Activated CD8-positive, alpha-beta memory T cell treated with anti-CD3 and anti-CD28 coated beads for 48 hours (primary cell): ENCODE measurements around the gene TRPM4.
"Not testable (repeated sequence)": the region's sequence is repeated elsewhere in the genome, so short reads cannot be mapped to it uniquely, and the experiment has no call there.

Source experiments
- DNase-seq, 3 experiments: peaks; one replicate each; pipeline ENCODE4 v3.0.0-alpha.2; 2020; ENCODE audit warnings: low read depth in 2 of 3, low spot score in 2 of 3

Gene TRPM4

DNA sequence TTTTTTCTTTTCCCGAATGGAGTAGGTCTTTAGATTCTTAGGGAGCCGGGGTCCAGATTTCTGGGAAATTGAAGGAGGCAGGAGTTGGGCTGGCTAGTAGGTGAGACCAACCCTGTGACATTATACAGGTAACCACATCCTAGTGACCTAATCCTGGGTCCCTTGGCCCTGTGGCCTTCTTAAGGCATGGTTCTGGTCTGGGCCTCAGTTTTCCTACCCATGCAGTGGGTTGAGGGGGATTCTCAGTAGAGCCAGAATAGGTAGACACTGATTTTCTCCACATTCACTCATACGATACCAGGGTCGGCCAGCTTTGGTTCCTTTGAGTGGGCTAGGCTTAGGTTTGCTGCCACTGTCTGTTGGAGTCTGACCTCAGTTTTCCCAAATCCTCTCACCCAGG, 31.0 kb upstream of the TRPM4 start:
- no peak for DNase-seq

DNA sequence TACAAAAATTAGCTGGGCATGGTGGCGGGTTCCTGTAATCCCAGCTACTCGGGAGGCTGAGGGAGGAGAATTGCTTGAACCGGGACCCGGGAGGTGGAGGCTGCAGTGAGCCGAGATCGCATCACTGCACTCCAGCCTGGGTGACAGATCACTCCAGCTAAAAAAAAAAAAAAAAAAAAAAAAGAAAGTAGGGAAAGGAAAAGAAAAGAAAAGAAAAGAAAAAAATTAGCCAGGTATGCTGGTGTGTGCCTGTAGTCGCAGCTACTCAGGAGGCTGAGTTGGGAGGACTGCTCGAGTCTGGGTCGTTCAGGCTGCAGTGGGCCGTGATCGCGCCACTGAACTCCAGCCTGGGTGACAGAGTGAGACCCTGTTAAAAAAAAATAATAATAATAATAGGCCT, 30.4 kb upstream of the TRPM4 start:
- not testable (repeated sequence) for DNase-seq

DNA sequence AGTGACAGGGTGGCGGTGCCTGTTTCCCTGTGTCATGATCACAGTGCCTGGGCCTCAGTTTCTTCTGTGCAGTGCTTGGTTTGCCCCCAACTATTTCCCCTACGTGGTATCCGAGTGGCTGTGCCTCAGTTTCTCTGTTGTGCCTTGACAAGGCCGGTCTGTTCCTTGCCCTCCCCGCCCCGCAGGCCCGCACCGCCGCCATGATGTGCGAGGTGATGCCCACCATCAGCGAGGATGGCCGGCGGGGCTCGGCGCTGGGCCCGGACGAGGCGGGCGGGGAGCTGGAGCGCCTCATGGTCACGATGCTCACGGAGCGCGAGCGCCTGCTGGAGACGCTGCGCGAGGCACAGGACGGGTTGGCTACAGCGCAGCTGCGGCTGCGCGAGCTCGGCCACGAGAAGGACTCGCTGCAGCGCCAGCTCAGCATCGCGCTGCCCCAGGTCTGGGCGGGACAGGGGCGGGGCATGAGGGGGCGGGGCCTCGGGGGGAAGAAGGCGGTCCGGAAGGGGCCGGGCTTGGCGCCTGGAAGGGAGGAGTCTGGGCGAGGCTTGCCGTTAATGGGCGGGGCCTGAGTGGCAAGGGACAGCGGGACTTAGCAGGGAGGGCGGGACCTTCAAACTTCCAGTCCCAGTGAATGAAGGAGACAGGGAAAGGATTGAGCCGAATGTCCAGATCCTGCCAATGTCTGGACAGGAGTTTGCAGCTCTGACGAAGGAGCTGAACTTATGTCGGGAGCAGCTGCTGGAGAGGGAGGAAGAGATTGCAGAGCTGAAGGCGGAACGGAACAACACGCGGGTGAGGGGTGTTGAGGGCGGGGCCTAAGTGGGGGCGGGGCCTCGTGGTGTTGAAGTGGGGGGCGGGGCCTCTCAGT, 29.7 kb upstream of the TRPM4 start:
- DNase-seq: peak; percentile 89 to 93 (median 90)

DNA sequence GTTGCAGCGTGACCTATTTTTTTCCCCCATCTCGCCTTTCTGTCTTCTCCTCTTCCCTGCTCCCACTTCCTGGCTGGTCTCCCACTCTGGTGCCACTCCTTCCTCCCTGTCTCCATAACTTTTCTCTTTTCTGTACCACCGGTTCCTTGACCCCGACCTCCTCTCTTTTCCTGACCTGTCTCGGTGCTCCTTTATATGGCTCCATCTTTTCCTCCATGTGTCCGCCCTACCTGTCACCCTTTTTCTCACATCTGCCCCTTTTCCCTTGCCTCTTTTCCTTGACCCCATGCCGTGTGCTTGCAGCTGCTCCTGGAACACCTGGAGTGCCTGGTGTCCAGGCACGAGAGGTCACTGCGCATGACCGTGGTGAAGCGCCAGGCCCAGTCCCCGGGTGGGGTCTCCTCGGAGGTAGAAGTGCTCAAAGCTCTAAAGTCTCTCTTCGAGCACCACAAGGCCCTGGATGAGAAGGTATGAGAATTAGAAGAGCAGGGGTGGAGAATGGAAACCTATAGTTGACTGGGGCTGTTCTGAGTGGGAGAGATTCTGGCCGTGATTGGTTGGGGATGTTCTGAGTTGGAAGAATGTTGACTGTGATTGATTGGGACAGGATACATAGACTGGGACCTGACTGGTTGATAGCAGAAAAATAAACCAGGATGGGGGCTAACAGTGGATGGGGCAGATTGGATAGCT, 28.9 kb upstream of the TRPM4 start:
- DNase-seq: no peak

DNA sequence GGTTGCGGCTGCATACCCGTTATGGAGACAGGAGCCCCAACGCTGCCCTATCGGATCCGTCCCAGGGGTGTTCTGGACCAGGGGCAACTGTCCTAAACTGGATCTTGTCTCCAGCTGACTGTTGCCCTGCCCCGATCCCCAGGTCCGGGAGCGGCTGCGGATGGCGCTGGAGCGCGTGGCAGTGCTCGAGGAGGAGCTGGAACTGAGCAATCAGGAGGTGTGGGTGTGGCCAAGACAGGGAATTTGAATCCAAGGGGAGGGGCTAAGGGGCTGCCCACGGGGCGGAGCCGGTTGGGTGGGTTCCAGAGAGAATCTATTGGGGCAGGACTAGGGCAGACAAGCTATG, 28.4 kb upstream of the TRPM4 start:
- DNase-seq: no peak

DNA sequence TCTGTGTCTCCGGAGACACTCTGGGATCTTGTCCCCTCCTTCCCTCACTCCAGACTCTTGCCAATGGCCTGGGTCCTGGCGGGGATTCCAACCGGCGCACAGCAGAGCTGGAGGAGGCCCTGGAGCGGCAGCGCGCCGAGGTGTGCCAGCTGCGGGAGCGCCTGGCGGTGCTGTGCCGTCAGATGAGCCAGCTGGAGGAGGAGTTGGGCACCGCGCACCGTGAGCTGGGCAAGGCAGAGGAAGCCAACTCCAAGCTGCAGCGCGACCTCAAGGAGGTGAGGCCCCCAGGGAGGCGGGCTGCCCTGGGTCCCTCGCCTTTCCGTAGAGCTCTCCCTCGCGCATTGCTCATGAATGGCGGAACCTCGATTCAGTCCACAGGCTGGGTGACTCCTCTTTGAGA, 27.3 kb upstream of the TRPM4 start:
- no peak for DNase-seq

DNA sequence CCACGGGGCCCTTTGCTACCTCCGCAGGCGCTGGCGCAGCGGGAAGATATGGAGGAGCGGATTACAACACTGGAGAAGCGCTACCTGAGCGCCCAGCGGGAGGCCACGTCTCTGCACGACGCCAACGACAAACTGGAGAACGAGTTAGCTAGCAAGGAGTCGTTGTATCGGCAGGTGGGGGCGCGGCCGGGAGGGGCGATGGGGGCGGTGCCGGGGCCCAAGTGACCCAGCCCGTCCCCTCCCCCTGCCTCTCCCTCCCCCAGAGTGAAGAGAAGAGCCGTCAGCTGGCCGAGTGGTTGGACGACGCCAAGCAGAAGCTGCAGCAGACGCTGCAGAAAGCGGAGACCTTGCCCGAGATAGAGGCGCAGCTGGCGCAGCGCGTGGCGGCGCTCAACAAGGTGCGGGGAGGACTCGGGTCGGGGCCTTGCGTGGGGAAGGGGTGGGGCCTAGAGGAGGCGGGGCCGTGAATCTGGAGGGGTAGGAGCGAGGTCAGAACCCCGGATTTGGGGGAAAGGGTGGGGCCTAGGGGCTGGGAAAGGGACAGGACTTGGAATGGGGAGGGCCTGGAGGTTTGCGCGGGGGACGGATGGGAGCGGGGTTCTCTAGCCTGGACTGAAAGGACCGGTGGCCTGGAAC, 24.5 kb upstream of the TRPM4 start:
- no peak for DNase-seq

DNA sequence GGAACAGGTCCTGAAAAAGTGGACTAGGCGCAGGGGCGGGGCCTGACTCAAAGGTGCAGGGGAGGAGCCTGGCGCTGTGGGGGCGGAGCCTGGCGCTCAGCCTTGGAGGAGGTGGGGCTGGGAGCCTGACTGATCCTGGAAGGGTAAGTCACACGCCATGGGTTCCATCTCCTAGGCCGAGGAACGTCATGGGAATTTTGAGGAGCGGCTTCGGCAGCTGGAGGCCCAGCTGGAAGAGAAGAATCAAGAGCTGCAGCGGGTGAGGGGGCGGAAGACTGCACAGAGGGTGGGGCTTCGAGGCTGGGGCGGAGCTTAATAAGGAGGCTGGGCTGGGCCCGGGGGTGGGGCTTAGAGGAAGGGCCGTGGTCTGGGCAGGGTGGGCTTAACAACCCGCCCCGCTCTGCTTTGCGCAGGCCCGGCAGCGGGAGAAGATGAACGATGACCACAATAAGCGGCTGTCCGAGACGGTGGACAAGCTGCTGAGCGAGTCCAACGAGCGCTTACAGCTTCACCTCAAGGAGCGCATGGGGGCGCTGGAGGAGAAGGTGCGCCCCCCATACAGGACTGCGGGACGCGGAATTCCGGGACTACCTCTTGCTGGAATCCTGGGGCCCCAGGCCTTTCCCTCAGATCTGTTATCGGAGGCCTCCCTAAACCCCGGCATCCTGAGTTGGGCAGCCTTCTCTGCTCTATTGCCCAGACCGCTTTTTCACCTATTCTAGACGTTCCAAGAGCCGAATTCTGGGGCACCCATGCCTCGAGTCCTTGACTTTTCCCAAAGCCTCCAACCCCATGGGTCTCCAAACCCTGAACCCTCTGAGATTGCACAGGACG, 23.8 kb upstream of the TRPM4 start:
- no peak for DNase-seq

DNA sequence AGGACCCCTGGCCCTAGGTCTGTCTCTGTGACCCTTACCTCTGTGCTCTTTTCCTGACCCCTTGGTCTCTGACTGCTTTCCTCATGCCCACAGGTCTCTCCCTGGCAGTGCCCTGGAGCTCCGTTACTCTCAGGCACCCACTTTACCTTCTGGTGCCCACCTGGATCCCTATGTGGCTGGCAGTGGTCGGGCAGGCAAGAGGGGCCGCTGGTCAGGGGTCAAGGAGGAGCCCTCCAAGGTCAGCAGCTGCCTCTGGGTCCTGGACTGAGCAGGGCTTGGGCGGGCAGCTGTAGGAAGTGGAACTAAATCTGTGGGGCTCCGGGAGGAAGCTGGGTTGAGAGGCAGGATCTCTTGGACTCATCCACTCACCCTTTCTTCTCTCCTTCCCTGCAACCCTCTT, 21.9 kb upstream of the TRPM4 start:
- no peak for DNase-seq

DNA sequence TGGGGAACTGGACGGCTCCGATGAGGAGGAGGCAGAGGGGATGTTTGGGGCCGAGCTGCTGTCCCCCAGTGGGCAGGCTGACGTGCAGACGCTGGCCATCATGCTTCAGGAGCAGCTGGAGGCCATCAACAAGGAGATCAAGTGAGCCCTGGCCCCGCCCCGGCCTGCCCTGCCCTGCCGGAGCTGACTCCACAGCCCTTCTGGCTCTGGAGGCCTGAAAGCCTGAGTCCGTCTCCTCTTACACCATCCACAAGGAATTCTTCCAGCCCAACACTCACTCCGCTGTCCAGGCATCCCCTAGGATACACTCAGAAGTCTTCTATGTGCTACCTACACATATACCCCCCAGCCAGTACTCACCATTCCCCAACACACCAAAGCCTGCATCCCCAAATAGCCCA, 20.8 kb upstream of the TRPM4 start:
- no peak for DNase-seq

DNA sequence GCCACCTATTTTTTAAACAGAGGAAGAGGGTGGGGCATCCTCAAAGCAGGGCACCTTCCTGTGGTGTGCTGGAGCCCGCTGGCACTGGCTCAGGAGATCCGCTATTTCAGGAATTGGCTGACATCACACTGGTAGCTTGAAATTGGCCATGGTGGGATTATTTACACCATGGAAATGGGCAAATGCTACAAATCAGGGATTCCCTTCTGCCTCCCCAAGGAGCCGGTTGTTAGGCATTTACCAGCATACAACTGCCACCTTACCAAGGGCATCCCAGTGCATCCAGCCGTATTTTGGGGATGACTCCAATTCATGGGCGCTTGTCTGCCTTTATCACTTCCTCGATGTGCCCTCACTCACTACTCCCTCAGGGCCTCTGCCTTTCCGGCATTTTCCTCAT, 16.6 kb upstream of the TRPM4 start:
- DNase-seq: no peak

DNA sequence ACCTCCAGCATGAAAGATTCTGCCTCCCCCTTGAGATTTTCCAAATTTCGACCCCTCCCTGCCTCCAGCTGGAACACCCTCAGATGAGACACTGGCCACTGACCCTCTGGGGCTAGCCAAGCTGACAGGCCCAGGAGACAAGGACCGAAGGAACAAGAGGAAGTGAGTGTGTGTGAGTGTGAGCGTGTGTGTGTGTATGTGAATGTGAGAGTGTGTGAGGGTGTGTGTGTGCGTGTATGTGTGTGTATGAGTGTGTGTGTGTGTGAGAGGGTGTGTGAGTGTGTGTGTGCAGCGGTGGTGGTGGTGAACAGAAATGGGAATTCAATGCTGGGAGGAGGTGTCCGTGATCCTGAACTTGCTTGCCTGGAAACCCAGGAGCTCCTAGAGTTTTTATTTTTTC, 16.2 kb upstream of the TRPM4 start:
- DNase-seq: no peak

DNA sequence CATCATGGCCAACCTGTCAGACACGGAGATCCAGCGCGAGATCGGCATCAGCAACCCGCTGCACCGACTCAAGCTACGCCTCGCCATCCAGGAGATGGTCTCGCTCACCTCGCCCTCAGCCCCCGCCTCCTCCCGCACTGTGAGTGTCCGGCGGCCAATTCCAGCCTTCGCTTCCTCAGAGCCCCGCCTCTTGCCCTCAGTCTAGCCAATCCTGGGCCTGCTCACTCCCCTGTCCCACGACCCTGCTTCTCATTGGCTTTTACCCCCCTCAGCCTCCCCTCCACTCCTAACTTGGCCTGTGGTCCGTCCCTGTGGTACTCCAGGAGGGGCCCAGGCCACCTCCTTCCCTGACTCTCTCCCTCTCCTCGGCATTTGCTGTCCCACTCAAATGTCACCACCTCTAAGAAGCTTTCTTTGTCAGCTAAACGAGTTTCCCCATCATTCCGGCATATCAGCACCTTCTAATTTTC, 14.7 kb upstream of the TRPM4 start:
- peak in 1 of 3 experiments; percentile 53 for DNase-seq

DNA sequence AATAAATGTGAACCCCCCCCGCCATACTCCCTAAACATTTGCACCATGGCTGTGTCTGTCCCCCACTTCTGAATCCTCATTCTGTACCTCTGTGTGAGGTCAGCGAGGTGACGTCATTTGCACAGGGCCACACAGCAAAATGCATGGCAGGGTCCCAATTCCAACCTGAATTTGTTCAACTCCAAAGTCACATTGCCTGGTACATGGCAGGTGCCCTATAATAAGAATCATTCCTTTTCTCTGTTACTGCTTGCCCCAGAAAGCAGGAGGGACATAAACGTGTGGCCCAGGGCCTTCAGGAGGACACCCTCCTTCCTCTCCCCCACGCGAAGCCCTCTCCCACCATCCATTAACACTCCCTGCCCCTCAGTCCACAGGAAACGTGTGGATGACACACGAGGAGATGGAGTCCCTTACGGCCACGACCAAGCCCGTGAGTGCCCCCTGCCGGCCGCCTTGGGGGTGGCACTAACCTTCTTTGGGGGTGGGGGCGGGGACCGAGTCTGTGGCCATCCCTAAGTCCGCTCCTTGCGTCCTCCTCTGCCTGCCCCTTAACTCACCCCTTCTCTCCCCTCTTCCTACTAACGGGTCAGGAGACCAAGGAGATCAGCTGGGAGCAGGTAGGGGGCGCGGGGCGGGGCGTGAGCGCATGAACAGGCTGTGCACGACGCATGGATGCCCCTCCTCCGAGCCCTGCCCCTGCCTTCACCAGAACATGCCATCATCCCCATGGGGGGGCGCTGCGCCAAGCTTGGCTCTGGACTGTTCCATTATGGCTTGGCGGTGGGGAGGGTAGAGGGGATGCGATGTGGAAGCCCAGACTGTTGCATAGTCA, 11.8 kb upstream of the TRPM4 start:
- DNase-seq: peak; percentile 60 to 88 (median 85)

DNA sequence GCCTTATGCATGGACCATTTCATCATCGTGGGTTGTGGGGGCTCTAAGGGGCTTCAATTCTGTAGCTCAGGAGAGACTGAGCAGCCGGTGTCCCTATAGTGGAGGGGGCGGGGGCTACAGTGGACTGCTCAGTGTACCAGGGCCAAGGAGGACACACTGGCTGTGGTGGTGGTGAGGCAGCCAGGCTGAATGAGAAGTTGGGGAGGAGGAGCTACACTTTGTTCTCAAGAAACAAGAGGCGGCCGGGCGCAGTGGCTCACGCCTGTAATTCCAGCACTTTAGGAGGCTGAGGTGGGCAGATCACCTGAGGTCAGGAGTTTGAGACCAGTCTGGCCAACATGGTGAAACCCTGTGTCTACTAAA, 11.2 kb upstream of the TRPM4 start:
- not testable (repeated sequence) for DNase-seq

DNA sequence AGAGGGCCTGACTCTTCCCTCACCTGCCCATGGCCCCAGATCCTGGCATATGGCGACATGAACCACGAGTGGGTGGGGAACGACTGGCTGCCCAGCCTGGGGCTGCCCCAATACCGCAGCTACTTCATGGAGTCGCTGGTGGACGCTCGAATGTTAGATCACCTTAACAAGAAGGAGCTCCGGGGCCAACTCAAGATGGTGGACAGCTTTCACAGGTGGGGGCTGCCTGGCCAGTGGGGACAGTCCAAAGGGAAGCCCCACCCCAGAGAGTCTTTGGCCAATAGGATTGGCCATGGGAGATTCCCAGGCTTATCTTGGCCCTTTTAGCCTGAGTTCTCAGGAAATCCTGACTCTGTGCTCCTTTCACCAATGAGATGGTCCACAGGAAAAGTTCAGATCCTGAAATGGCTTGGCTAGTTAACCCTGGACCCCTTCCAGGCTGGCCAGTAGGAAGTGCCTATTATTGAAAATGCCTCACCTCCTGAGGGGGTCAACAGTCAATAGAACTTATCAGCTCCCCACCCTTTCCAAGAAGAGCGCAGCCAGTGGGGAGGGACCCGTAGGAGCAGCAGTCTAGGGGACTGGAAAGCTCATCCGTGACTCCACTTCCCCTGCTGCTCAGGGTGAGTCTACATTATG, 9.4 kb upstream of the TRPM4 start:
- DNase-seq: no peak

DNA sequence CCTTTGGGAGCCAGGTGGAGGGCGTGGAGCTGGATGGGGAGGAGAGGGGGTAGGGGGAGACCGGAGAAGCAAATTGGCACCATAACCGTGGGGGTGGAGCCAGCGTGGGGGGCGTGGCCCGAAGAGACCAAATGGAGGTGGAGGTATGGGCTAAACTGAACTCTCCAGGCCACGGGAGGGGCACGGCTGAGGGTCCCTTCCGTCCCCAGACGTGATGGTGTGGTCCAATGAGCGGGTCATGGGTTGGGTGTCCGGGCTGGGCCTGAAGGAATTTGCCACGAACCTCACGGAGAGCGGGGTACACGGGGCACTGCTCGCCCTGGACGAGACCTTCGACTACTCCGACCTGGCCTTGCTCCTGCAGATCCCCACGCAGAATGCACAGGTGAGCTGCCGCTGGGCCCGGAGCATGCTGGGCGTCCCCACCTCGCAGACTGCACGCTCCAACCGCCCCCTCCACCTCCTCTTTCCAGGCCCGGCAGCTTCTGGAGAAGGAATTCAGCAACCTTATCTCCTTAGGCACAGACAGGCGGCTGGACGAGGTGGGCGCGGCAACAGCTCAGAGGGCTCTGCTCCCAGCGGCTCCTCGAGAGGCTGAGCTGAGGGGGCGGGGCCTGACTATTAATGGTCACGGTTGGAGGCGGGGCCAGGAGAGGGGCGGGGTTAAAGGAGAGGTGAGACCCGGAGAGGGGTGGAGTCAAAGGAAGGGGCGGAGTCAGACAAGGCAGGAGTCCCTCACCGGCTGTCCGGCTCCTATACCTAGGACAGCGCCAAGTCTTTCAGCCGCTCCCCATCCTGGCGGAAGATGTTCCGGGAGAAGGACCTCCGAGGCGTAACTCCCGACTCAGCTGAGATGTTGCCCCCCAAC, 8.6 kb upstream of the TRPM4 start:
- peak; percentile 56 to 66 (median 64) for DNase-seq

DNA sequence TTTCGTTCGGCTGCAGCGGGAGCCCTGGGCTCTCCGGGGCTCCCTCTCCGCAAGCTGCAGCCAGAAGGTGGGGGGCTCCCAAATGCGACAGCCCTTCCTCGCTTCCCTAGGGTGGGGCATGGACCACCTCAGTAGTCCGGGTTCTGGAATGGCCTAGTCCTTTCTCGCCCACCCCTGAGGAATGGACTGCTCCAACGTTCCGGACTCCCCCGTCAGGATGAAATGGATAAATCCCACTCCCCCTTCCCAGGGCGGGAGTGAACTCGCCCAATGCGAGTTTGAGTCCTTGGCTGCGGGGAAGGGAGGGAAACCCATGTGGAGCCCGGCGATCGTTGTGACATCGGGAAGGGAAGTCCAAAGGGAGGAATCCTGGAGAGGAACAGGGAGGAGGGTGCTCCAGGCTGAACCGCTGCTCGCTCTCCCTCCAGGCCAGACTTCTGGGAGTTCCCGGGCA, 7.9 kb upstream of the TRPM4 start:
- DNase-seq: no peak
